Endothelial cell (in vitro differentiated cells): Measurements from ENCODE around the gene COX8C. TPM values are rescaled to one million over a fixed set of nuclear protein-coding genes. Genes with fewer than 3 reads are reported as not detected.

ENCODE experiments used
- DNase-seq: peaks from one replicate; pipeline ENCODE4 v3.0.0; 2021; ENCODE audit warnings: low spot score
- H3K27ac Mint-ChIP-seq: one replicate; pipeline ENCODE4 v1.8.0; 2021; ENCODE audit warnings: mixed read lengths, inconsistent platforms; ENCODE audit not compliant: unreplicated experiment
- H3K27me3 Mint-ChIP-seq: one replicate; pipeline ENCODE4 v1.8.0; 2021; ENCODE audit warnings: mild to moderate bottlenecking, moderate library complexity, mixed read lengths, inconsistent platforms; ENCODE audit not compliant: unreplicated experiment
- H3K36me3 Mint-ChIP-seq: one replicate; pipeline ENCODE4 v1.8.0; 2021; ENCODE audit warnings: mild to moderate bottlenecking, low read depth, mixed read lengths, inconsistent platforms; ENCODE audit not compliant: unreplicated experiment
- H3K4me1 Mint-ChIP-seq: one replicate; pipeline ENCODE4 v1.8.0; 2021; ENCODE audit warnings: mild to moderate bottlenecking, mixed read lengths, inconsistent platforms; ENCODE audit not compliant: unreplicated experiment
- H3K4me3 Mint-ChIP-seq: one replicate; pipeline ENCODE4 v1.8.0; 2021; ENCODE audit warnings: mild to moderate bottlenecking, mixed read lengths, inconsistent platforms; ENCODE audit not compliant: unreplicated experiment
- H3K9me3 Mint-ChIP-seq: one replicate; pipeline ENCODE4 v1.8.0; 2021; ENCODE audit warnings: mixed read lengths, inconsistent platforms; ENCODE audit not compliant: unreplicated experiment
- total RNA-seq: library from RNA; stranded (reverse); fragmentation: NEBNext Ultra II Directional; extraction: Animal tissue kit (Norgen Biotek cat#: 25700); gene quantifications from one replicate; pipeline ENCODE4 v1.2.1, GENCODE V29; 2021; ENCODE audit not compliant: unreplicated experiment
- TF ChIP-seq, protein P1 (sequence below): fragments of 200-600 bp; sonication (generic); IDR thresholded peaks from one replicate; pipeline ENCODE4 v1.5.0; 2021; ENCODE audit warnings: antibody characterized with exemption; ENCODE audit not compliant: unreplicated experiment

The COX8C gene
- total RNA-seq, 1 donor from 2014 or later: not detected

GRCh38 chr14:93302688-93303581 is 44.0 kb upstream of the COX8C start:
- Mint-ChIP-seq H3K9me3 (no peaks in the 10 kb centered on the region), H3K4me3 (no peak overlapping the region), H3K27me3 (peaks cover 2% of the 10 kb centered on the region), H3K4me1 (peaks cover 25% of the 10 kb centered on the region), H3K27ac (no peak overlapping the region), H3K36me3 (peaks cover 5% of the 10 kb centered on the region)
- DNase-seq: no peak
- TF ChIP-seq, protein P1, sequence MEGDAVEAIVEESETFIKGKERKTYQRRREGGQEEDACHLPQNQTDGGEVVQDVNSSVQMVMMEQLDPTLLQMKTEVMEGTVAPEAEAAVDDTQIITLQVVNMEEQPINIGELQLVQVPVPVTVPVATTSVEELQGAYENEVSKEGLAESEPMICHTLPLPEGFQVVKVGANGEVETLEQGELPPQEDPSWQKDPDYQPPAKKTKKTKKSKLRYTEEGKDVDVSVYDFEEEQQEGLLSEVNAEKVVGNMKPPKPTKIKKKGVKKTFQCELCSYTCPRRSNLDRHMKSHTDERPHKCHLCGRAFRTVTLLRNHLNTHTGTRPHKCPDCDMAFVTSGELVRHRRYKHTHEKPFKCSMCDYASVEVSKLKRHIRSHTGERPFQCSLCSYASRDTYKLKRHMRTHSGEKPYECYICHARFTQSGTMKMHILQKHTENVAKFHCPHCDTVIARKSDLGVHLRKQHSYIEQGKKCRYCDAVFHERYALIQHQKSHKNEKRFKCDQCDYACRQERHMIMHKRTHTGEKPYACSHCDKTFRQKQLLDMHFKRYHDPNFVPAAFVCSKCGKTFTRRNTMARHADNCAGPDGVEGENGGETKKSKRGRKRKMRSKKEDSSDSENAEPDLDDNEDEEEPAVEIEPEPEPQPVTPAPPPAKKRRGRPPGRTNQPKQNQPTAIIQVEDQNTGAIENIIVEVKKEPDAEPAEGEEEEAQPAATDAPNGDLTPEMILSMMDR: no peak

DNA sequence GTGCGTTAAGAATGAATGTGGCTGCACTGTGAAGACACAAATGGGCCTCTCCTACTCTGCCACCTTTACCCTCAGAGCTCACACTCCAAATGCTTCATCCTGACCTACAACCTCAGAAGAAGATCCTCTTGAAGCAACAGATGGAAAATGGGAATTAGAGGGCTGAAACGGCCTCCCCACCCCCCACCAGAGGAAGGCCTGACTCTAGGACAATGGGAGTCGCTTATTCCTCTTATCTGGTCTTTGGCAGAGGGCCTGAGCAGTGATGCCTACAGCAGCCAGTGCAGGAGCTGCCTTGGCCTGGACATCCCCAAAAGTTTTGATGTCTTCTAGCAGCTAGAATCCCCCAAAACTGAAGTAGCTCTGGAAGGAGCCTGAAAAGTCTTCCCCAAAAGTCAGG is 43.3 kb upstream of the COX8C start:
- Mint-ChIP-seq H3K4me1 (peaks cover 23% of the 10 kb centered on the region), H3K9me3 (no peaks in the 10 kb centered on the region), H3K27me3 (peaks cover 2% of the 10 kb centered on the region), H3K4me3 (no peak overlapping the region), H3K27ac (peak overlapping the region; percentile 42), H3K36me3 (peaks cover 5% of the 10 kb centered on the region)
- no peak for DNase-seq
- TF ChIP-seq, protein P1: no peak

- H3K4me3 Mint-ChIP-seq: no peak overlapping the region
- H3K36me3 Mint-ChIP-seq: peaks cover 4% of the 10 kb centered on the region
- peaks cover 2% of the 10 kb centered on the region for H3K27me3 Mint-ChIP-seq
- H3K27ac Mint-ChIP-seq: no peak overlapping the region
- peaks cover 14% of the 10 kb centered on the region for H3K4me1 Mint-ChIP-seq
- TF ChIP-seq, protein P1: no peak
- no peak for DNase-seq
- no peaks in the 10 kb centered on the region for H3K9me3 Mint-ChIP-seq
Measured at GRCh38 chr14:93304771-93305170, 42.2 kb upstream of the COX8C start.

DNA sequence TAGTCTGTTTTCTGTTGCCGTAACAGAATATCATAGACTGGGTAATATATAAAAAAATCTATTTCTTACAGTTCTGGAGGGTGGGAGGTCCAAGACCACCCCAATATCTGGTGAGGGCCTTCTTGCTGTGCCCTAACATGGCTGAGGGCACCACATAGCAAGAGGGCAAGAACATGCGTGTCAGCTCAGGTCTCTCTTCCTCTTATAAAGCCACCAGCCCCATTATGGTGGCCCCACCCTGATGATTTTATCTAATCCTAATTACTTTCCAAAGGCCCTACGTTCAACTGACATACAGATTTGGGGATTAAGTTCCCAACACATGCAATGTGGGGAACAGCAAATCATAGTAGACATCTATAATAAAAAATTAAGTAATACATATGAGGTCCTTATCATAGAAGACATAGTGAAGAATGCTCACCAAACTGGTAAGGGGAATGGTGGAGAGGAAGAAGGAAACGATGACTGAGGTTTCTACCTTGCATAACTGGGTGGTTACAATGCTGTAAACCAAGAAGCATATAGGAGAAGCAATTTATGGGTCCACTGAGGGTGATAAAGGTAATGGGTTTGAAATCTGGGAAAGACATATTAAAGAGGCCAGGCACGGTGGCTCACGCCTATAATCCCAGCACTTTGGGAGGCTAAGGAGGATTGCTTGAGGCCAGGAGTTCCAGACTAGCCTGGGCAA is 41.1 kb upstream of the COX8C start:
- Mint-ChIP-seq H3K27ac (no peak overlapping the region), H3K9me3 (no peaks in the 10 kb centered on the region), H3K36me3 (no peaks in the 10 kb centered on the region), H3K4me1 (peaks cover 11% of the 10 kb centered on the region), H3K4me3 (no peak overlapping the region), H3K27me3 (peaks cover 2% of the 10 kb centered on the region)
- TF ChIP-seq, protein P1: no peak
- no peak for DNase-seq

DNA sequence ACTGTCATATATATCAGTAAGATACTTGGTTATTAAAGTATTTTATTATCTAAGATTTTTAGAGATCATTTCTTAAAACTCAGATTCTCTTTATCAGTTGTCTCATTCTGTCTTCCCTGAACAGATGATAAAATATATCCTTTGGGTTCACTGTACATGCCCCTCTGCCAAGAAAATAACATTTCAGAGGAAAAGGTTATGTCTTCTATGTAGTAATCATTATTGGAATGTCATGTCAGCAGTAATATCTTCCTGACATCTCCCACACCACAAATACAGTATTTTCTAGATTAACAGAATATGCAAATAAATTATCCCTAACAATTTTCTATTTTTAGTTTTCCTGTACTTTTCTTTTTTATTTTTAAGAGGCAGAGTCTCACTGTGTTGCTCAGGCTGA is 40.2 kb upstream of the COX8C start:
- no peak for DNase-seq
- Mint-ChIP-seq H3K4me1 (peaks cover 11% of the 10 kb centered on the region), H3K36me3 (no peaks in the 10 kb centered on the region), H3K27me3 (peaks cover 2% of the 10 kb centered on the region), H3K27ac (no peak overlapping the region), H3K4me3 (no peak overlapping the region), H3K9me3 (no peaks in the 10 kb centered on the region)
- TF ChIP-seq, protein P1: no peak
